Psoas muscle (tissue), 8 donors: Measurements from ENCODE around the gene ARAP2. TPM values are rescaled to one million over a fixed set of nuclear protein-coding genes. Genes with fewer than 3 reads are reported as not detected.

Experiments
- ATAC-seq, 4 donors: fragments of 200-7000 bp; cut with Tn5 transposase; one replicate each; pipeline ENCODE4 v1.9.1; 2020; ENCODE audit warnings: moderate library complexity in 3 of 4, mild to moderate bottlenecking in 2 of 4
- DNase-seq, 2 donors: peaks; one replicate each; pipeline ENCODE4 v3.0.0-alpha.2; 2020
- H3K27ac ChIP-seq: fragments of 200-600 bp; one replicate; pipeline ENCODE4 v1.8.0; 2022
- H3K27me3 ChIP-seq, 3 donors: fragments of 200-600 bp in 1 of 3; one replicate each; pipeline versions ENCODE4 v1.6.1 to v1.8.0; 2013 to 2022; ENCODE audit warnings: low read length in 2 of 3, mild to moderate bottlenecking in 2 of 3, moderate library complexity in 1 of 3; ENCODE audit not compliant: insufficient read depth in 3 of 3
- H3K36me3 ChIP-seq, 2 donors: fragments of 200-600 bp in 1 of 2; one replicate each; pipeline versions ENCODE4 v1.6.1 to v1.8.0; 2013 to 2022; ENCODE audit warnings: low read depth in 1 of 2, mild to moderate bottlenecking in 1 of 2, moderate library complexity in 1 of 2; ENCODE audit not compliant: insufficient read depth in 1 of 2
- H3K4me1 ChIP-seq: fragments of 200-600 bp; one replicate; pipeline ENCODE4 v1.8.0; 2022
- H3K4me3 ChIP-seq: fragments of 200-600 bp; one replicate; pipeline ENCODE4 v1.8.0; 2022; ENCODE audit warnings: mild to moderate bottlenecking
- H3K9me3 ChIP-seq: fragments of 200-600 bp; one replicate; pipeline ENCODE4 v1.8.0; 2022
- CTCF ChIP-seq: fragments of 200-600 bp; IDR thresholded peaks from one replicate; pipeline ENCODE4 v1.8.0; 2022; ENCODE audit warnings: antibody characterized with exemption
- WGBS, 3 donors: extraction: QIAGEN DNeasy Blood & Tissue Kit; methylation state at CpG; one replicate each; pipeline versions ENCODE4 v1.1.6 to v1.1.7; 2013; 5-methylcytosine and 5-hydroxymethylcytosine counted together
- intact Hi-C, 2 donors: fragments of 100-400 bp; cut with DNase I; formaldehyde crosslinking; loops; one replicate each; pipeline versions ENCODE4 v1.11.0 to v1.14.2; 2022
- polyA plus RNA-seq, 3 donors: library from polyadenylated mRNA; stranded (reverse); fragments of 200-250 nt; gene quantifications; one replicate each; pipeline ENCODE4 v1.2.3, GENCODE V29; 2013
- total RNA-seq, 4 donors: library from RNA; stranded (reverse); fragmentation: NEBNext Ultra II Directional in 2 of 4; extraction: Animal tissue kit (Norgen Biotek cat#: 25700) in 2 of 4; gene quantifications; one replicate each; pipeline versions ENCODE4 v1.2.1 to v1.2.4, GENCODE V29; 2021 to 2023
- donor health status: healthy with polysubstance abuse.
- donor health status: DM: no; HTN: no; CAD: no; lungs with moderate emphysema.
- donor health status: Bipolar disorder and iron deficiency.
- donor health status: healthy.
- donor health status: DM: yes; HTN: yes; CAD: no.
- donor health status: DM: no; HTN: no; CAD: no.
- donor health status: DM: no; HTN: no; CAD: no.
- donor health status: DM: yes; HTN: yes; CAD: no.

The ARAP2 gene
- total and polyA plus RNA-seq, 7 donors: 0.11 to 2.7 (median 1.4) TPM

DNA sequence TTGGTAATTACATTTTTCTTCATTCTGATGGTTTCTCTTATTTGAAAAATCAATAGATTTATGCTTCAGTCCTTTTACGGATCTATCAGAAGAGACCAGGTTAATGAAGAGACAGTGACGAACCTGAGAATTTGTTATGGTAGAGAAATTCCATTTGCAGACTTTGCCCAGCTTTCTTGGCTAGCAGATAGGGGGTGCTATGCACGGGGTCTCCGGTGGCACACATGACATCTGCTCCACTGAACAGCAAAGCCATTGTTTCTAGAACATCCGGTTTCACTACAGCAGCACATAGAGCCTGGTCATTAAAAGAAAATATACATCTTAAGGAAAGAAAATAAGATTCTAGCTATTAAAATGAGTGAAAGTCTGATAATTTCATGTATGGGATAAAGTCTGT lies 85.1 kb downstream of the ARAP2 start:
- Histone ChIP-seq H3K4me1 (no peaks in the 10 kb centered on the region), H3K27ac (no peak overlapping the region), H3K4me3 (no peak overlapping the region), H3K36me3 (no peaks in the 10 kb centered on the region), H3K27me3 (no peaks in the 10 kb centered on the region), H3K9me3 (no peaks in the 10 kb centered on the region)
- 52 to 61% (median 53%) methylated on average over 5 of the region's 5 CpGs for WGBS, 3 donors
- intact Hi-C loops: no loop called here
- no peak for DNase-seq
- TF ChIP-seq CTCF: no peak
- ATAC-seq: no peak

DNA sequence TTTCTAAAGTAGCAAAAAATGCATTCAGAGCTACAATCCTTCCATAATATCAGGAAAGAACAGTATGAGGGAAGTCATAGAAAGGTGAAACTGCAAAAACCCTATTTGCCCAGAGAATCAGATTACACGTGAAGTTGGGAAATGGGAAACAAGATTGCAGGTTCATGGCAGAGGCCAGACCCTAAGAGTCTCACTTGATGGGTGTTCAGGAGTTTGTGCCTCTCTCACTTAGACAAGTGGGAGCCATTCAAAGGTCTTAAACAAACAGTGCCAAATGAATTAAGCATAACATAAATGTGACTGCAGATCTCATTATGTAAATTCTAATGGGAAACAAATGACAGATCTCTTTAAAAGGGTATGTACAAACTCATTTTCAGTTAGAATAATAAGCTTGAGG lies 91.6 kb downstream of the ARAP2 start:
- DNase-seq (no peak), ATAC-seq (no peak)
- Histone ChIP-seq H3K4me3 (no peak overlapping the region), H3K27me3 (peaks cover 0 to 2% (median 0%) of the 10 kb centered on the region in 3 donors), H3K9me3 (no peaks in the 10 kb centered on the region), H3K4me1 (no peaks in the 10 kb centered on the region), H3K36me3 (no peaks in the 10 kb centered on the region), H3K27ac (no peak overlapping the region)
- intact Hi-C loops: no loop called here
- 30 to 50% (median 38%) methylated on average over 1 of the region's 1 CpG for WGBS, 3 donors
- TF ChIP-seq CTCF: no peak

- intact Hi-C loops: no loop called here
- no peak overlapping the region for H3K27ac ChIP-seq
- H3K36me3 ChIP-seq: no peaks in the 10 kb centered on the region
- no peak overlapping the region for H3K4me3 ChIP-seq
- no peaks in the 10 kb centered on the region for H3K27me3 ChIP-seq
- H3K4me1 ChIP-seq: no peaks in the 10 kb centered on the region
- no peaks in the 10 kb centered on the region for H3K9me3 ChIP-seq
- TF ChIP-seq CTCF: no peak
- DNase-seq: no peak
- ATAC-seq: no peak
- WGBS, 3 donors: 84 to 100% (median 94%) methylated on average over 1 of the region's 1 CpG
These were observed 101.8 kb downstream of the ARAP2 start for GRCh38 chr4:36142504-36142903.

- ATAC-seq (no peak), DNase-seq (no peak)
- intact Hi-C loops: no loop called here
- no peaks in the 10 kb centered on the region for H3K36me3 ChIP-seq
- no peak overlapping the region for H3K27ac ChIP-seq
- no peak overlapping the region for H3K4me3 ChIP-seq
- 66 to 74% (median 68%) methylated on average over 1 of the region's 1 CpG for WGBS, 3 donors
- H3K9me3 ChIP-seq: no peaks in the 10 kb centered on the region
- no peak for TF ChIP-seq CTCF
- H3K4me1 ChIP-seq: no peaks in the 10 kb centered on the region
- no peaks in the 10 kb centered on the region for H3K27me3 ChIP-seq
These were observed 103.1 kb downstream of the ARAP2 start for GRCh38 chr4:36141186-36141585.

DNA sequence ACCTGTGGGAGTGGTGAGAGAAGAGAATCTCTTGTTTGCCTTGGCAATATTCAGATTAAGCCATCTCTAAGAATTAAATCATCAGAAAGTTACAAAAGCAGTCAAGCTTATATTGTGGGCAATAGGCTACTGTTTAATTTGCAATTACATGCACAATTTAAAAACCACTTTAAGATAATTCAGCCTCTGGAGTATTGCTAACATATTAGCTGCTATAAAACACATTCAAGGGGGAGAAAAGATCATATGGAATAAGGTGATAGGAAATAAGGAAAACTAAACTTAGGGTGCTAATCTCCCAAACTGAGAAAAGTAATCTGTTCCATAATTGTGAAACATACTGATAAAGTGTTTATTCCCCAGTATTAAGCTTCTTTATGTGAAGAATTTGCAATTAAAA lies 103.9 kb downstream of the ARAP2 start:
- Histone ChIP-seq H3K4me3 (no peak overlapping the region), H3K27ac (no peak overlapping the region), H3K9me3 (no peaks in the 10 kb centered on the region), H3K4me1 (no peaks in the 10 kb centered on the region), H3K36me3 (no peaks in the 10 kb centered on the region), H3K27me3 (no peaks in the 10 kb centered on the region)
- DNase-seq (no peak), ATAC-seq (no peak)
- TF ChIP-seq CTCF: no peak
- intact Hi-C loops: no loop called here
